Stimulated activated naive CD8-positive, alpha-beta T cell treated with anti-CD3 and anti-CD28 coated beads, Interleukin-15, Interleukin-2, amounts not matched to agents 100 ng/mL and 50 ng/mL, for 24 hours (primary cell): Measurements from ENCODE around the gene TECR.
"Not testable (repeated sequence)": the region's sequence is repeated elsewhere in the genome, so short reads cannot be mapped to it uniquely, and the experiment has no call there.

Experiments
- H3K27ac Mint-ChIP-seq: one replicate; pipeline ENCODE4 v1.8.0; 2021; ENCODE audit warnings: mild to moderate bottlenecking, mixed read lengths
- H3K27me3 Mint-ChIP-seq: one replicate; pipeline ENCODE4 v1.8.0; 2021; ENCODE audit warnings: mixed read lengths
- H3K36me3 Mint-ChIP-seq: one replicate; pipeline ENCODE4 v1.8.0; 2021; ENCODE audit warnings: low read depth, mixed read lengths
- H3K4me1 Mint-ChIP-seq: one replicate; pipeline ENCODE4 v1.8.0; 2021; ENCODE audit warnings: low read depth, mixed read lengths
- H3K4me3 Mint-ChIP-seq: one replicate; pipeline ENCODE4 v1.8.0; 2021; ENCODE audit warnings: mild to moderate bottlenecking, mixed read lengths
- H3K9me3 Mint-ChIP-seq: one replicate; pipeline ENCODE4 v1.8.0; 2021; ENCODE audit warnings: mixed read lengths

TECR gene

GRCh38 chr19:14611051-14611450 is 81.7 kb downstream of the TECR start:
- no peak overlapping the region for H3K4me3 Mint-ChIP-seq
- H3K27me3 Mint-ChIP-seq, result no peaks in the 10 kb centered on the region
- H3K4me1 Mint-ChIP-seq, result peaks cover 10% of the 10 kb centered on the region
- peaks cover 8% of the 10 kb centered on the region for H3K36me3 Mint-ChIP-seq
- no peak overlapping the region for H3K27ac Mint-ChIP-seq
- H3K9me3 Mint-ChIP-seq, result no peaks in the 10 kb centered on the region

- not testable (repeated sequence) for H3K4me3 Mint-ChIP-seq, H3K27me3 Mint-ChIP-seq
Measured at GRCh38 chr19:14612242-14612641, 82.8 kb downstream of the TECR start.

DNA sequence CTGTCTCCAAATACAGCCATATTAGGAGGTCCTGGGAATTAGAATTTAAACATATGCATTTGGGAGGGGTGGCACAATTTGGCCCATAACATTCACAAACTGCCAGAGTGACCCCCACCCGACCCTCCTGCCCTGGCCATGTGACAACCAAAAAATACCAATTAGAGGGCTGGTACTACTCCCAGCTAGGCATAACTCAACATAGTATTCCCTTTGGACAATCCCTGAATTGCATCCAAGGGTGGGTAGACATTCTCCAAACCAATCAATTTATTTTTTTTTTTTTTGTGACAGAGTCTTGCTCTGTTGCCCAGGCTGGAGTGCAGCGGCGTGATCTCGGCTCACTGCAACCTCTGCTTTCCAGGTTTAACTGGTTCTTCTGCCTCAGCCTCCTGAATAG is 83.3 kb downstream of the TECR start:
- H3K9me3 Mint-ChIP-seq, result no peaks in the 10 kb centered on the region
- H3K27me3 Mint-ChIP-seq, result peaks cover 3% of the 10 kb centered on the region
- H3K4me1 Mint-ChIP-seq, result peaks cover 11% of the 10 kb centered on the region
- peaks cover 13% of the 10 kb centered on the region for H3K36me3 Mint-ChIP-seq
- H3K4me3 Mint-ChIP-seq, result no peak overlapping the region
- no peak overlapping the region for H3K27ac Mint-ChIP-seq

More at GRCh38 chr19:14612242-14612641, 82.8 kb downstream of the TECR start:
- H3K4me1 Mint-ChIP-seq, result peaks cover 11% of the 10 kb centered on the region
- H3K36me3 Mint-ChIP-seq, result peaks cover 13% of the 10 kb centered on the region
- H3K9me3 Mint-ChIP-seq, H3K27ac Mint-ChIP-seq: not testable (repeated sequence)

DNA sequence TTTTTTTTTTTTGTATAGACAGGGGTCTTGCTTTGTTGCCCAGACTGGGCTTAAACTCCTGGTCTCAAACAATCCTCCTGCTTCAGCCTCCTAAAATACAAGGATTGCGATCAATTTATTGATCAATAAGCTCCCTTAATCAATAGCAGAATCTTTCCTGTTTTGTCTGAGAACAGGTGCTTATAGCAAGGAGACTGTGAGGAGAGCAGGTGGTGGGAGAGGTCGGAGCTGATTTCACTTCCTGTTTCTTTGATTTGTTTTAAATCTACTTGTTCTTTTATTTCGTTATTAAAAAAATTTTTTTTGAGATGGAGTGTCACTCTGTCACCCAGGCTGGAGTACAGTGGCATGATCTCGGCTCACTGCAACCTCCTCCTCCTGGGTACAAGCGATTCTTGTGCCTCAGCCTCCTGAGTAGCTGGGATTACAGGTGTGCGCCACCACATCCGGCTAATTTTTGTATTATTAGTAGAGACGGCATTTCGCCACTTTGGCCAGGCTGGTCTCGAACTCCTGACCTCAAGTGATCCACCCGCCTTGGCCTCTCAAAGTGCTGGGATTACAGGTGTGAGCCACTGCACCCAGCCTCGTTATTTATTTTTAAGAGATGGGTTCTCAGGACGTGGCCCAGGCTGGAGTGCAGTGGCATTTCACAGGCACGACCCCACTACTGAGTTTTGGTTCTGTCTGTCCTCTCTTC is 84.2 kb downstream of the TECR start:
- H3K9me3 Mint-ChIP-seq, H3K36me3 Mint-ChIP-seq, H3K27me3 Mint-ChIP-seq, H3K27ac Mint-ChIP-seq, H3K4me3 Mint-ChIP-seq: not testable (repeated sequence)
- peaks cover 11% of the 10 kb centered on the region for H3K4me1 Mint-ChIP-seq

DNA sequence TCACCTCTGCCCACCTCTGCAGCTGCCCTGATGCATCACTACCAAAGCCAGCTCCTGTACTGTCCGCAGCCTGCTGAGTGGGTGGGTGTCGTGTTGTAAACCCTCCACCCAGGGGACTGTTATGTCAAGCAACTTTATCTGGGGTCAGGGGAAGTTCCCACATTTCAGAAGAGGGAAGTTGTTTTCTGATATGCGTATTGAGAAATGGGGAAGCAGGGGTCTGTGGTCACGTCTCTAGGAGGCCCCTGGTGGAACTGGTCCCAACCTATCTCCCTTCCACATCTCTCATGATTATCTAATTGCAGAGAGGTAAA is 84.7 kb downstream of the TECR start:
- H3K4me3 Mint-ChIP-seq, result no peak overlapping the region
- H3K4me1 Mint-ChIP-seq, result peaks cover 11% of the 10 kb centered on the region
- peaks cover 3% of the 10 kb centered on the region for H3K27me3 Mint-ChIP-seq
- H3K27ac Mint-ChIP-seq, result peak overlapping the region; percentile 50
- no peaks in the 10 kb centered on the region for H3K9me3 Mint-ChIP-seq
- H3K36me3 Mint-ChIP-seq, result peaks cover 9% of the 10 kb centered on the region
